T-helper 2 cell treated with Interferon-gamma antibody and Interleukin-4, amounts not matched to agents 100 ng/mL and 5 ng/mL, for 36 hours (primary cell): ENCODE measurements around the gene OR13C8. TPM values are rescaled to one million over a fixed set of nuclear protein-coding genes. Genes with fewer than 3 reads are reported as not detected.

ENCODE experiments used
- intact Hi-C: fragments of 100-400 bp; cut with micrococcal nuclease; formaldehyde crosslinking; loops from one replicate; pipeline ENCODE4 v1.15.1; 2023
- total RNA-seq: library from RNA; stranded (reverse); gene quantifications from 2 replicates; pipeline ENCODE4 v1.2.3, GENCODE V29; 2022

Gene OR13C8
- total RNA-seq, 1 donor from 2014 or later = not detected

GRCh38 chr9:104611213-104611612 lies 42.2 kb downstream of the OR13C8 start:
- intact Hi-C loops = no loop called here

GRCh38 chr9:104617418-104617817 lies 48.5 kb downstream of the OR13C8 start:
- intact Hi-C loops = no loop called here

GRCh38 chr9:104618104-104618503 lies 49.1 kb downstream of the OR13C8 start, which contains the start of gene OR13C9:
TSS of gene OR13C9 (minus strand) at chr9:104618204. CDS start at chr9:104618204, 0 bp downstream.
- intact Hi-C loops = no loop called here

Other genes with a start within 250 kb of the OR13C8 start
- gene OR13F1, start 64.9 kb upstream of the OR13C8 start, total RNA-seq = not detected in 2 replicates
- gene OR13C4, start 42.0 kb upstream of the OR13C8 start, total RNA-seq = not detected in 2 replicates
- not detected in 2 replicates for gene OR13C3, start 32.3 kb upstream of the OR13C8 start, total RNA-seq
- not detected in 2 replicates for gene OR13C5, start 30.2 kb downstream of the OR13C8 start, total RNA-seq
- gene OR13C2, start 36.5 kb downstream of the OR13C8 start, total RNA-seq = not detected in 2 replicates
- gene OR13C9, start 49.0 kb downstream of the OR13C8 start, total RNA-seq = not detected in 2 replicates
- gene OR13D1, start 125.3 kb downstream of the OR13C8 start, total RNA-seq = not detected in 2 replicates
- 19.3 and 20.1 TPM in 2 replicates for gene NIPSNAP3A, start 178.5 kb downstream of the OR13C8 start, total RNA-seq
- 0.66 and 0.98 TPM in 2 replicates for gene NIPSNAP3B, start 195.0 kb downstream of the OR13C8 start, total RNA-seq